Right cardiac atrium (tissue), 5 donors: ENCODE results near the gene PEX3. TPM values are rescaled to one million over a fixed set of nuclear protein-coding genes. Genes with fewer than 3 reads are reported as not detected.
"Not testable (repeated sequence)": the region's sequence is repeated elsewhere in the genome, so short reads cannot be mapped to it uniquely, and the experiment has no call there.

Experiments used
- ATAC-seq, 2 donors: fragments of 200-7000 bp; cut with Tn5 transposase; one replicate each; pipeline versions ENCODE4 v1.8.0 to v1.9.1; 2020; ENCODE audit warnings: moderate library complexity in 2 of 2, mild to moderate bottlenecking in 1 of 2
- DNase-seq, 3 donors: peaks; one replicate each; pipeline ENCODE4 v3.0.0-alpha.2; 2020
- H3K27ac ChIP-seq: one replicate; pipeline ENCODE4 v1.5.1; 2013; ENCODE audit warnings: mild to moderate bottlenecking, low read length, control low read depth, moderate library complexity
- H3K27me3 ChIP-seq: one replicate; pipeline ENCODE4 v1.6.1; 2013; ENCODE audit not compliant: control insufficient read depth, insufficient read depth
- H3K4me1 ChIP-seq: one replicate; pipeline ENCODE4 v1.6.1; 2013; ENCODE audit warnings: low read length; ENCODE audit not compliant: control insufficient read depth, insufficient read depth
- H3K4me3 ChIP-seq: one replicate; pipeline ENCODE4 v1.5.1; 2013; ENCODE audit warnings: low read length, control low read depth
- H3K9me3 ChIP-seq: one replicate; pipeline ENCODE4 v1.6.1; 2013; ENCODE audit warnings: low read length; ENCODE audit not compliant: control insufficient read depth
- WGBS: extraction: QIAGEN DNeasy Blood & Tissue Kit; methylation state at CpG from one replicate; pipeline ENCODE4 v1.1.7; 2013; 5-methylcytosine and 5-hydroxymethylcytosine counted together
- intact Hi-C, 4 donors: fragments of 100-400 bp; cut with DNase I; formaldehyde crosslinking; loops; one replicate each; pipeline versions ENCODE4 v1.11.0 to v1.14.0; 2022 to 2023
- polyA plus RNA-seq: library from polyadenylated mRNA; stranded (reverse); fragments of 200-250 nt; gene quantifications from one replicate; pipeline ENCODE4 v1.2.3, GENCODE V29; 2013
- total RNA-seq, 4 donors: library from RNA; stranded (reverse); fragmentation: NEBNext Ultra II Directional; extraction: Animal tissue kit (Norgen Biotek cat#: 25700); gene quantifications; one replicate each; pipeline ENCODE4 v1.2.1, GENCODE V29; 2021
- donor health status: healthy with polysubstance abuse.
- donor health status: DM: no; HTN: yes; CAD: no.
- donor health status: DM: no; HTN: no; CAD: no.
- donor health status: DM: no; HTN: yes; CAD: no; lungs with severe emphysema.
- donor health status: DM: yes; HTN: yes; CAD: no.

Gene PEX3
- total and polyA plus RNA-seq, 5 donors, result 11.9 to 22.0 (median 18.9) TPM

- Histone ChIP-seq H3K4me3 (no peak overlapping the region), H3K27me3 (no peaks in the 10 kb centered on the region), H3K9me3 (no peaks in the 10 kb centered on the region), H3K4me1 (no peaks in the 10 kb centered on the region), H3K27ac (no peak overlapping the region)
- DNase-seq (no peak), ATAC-seq (no peak)
- 89% methylated on average over 3 of the region's 3 CpGs for WGBS
- intact Hi-C loops, result no loop called here
Measured at GRCh38 chr6:143414769-143415168, 35.8 kb upstream of the PEX3 start.

GRCh38 chr6:143419526-143419925 is 31.1 kb upstream of the PEX3 start:
- Histone ChIP-seq H3K4me3 (no peak overlapping the region), H3K27ac (no peak overlapping the region), H3K4me1 (no peaks in the 10 kb centered on the region), H3K9me3 (no peaks in the 10 kb centered on the region), H3K27me3 (no peaks in the 10 kb centered on the region)
- WGBS, result 81% methylated on average over 6 of the region's 6 CpGs
- DNase-seq (no peak), ATAC-seq (no peak)
- intact Hi-C loops, result no loop called here

GRCh38 chr6:143426026-143426425 is 24.6 kb upstream of the PEX3 start:
- DNase-seq (no peak), ATAC-seq (no peak)
- H3K9me3 ChIP-seq, result no peaks in the 10 kb centered on the region
- intact Hi-C loops, result loop anchor here (2.0 to 10.0 kb wide), 5 partner anchors 401 to 951 kb away; no protein-coding TSS in a partner anchor
- WGBS, result 67% methylated on average over 2 of the region's 2 CpGs
- H3K4me3 ChIP-seq, result no peak overlapping the region
- no peaks in the 10 kb centered on the region for H3K4me1 ChIP-seq
- no peaks in the 10 kb centered on the region for H3K27me3 ChIP-seq
- no peak overlapping the region for H3K27ac ChIP-seq

DNA sequence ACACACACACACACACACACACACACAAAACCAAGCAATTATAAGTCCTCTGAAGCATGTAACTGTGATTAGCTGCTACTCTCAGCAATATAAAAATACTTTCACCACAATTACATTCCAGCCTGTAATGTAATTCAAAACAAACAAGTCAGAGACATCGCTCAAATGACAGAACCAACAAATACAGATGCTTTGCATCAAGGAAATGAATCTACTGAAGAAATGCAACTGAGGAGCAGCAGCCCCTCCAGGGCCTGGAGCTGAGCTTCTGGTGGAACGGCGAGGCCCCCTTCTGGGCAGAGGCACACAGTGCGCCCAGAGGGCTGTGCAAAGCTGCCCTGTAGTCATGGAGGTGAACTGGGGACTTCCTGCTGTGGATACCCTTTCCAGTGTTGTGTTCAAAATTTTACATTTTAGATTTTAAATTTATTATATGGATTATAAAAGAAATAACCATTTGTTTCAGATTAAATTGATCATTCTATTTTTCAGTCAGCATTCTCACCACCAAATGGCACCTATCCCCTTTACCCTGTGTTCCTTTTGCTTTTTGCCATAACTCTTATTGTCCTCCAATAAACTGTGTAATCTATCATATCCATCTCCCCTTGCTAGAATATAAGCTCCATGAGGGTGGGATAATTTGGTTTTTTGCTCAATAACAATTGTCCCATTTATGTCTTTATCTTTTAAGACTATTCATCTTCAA is 23.3 kb upstream of the PEX3 start:
- WGBS, result 16% methylated on average over 4 of the region's 4 CpGs

GRCh38 chr6:143429970-143430369 is 20.6 kb upstream of the PEX3 start:
- ATAC-seq, result no peak
- H3K27ac ChIP-seq, result no peak overlapping the region
- no peaks in the 10 kb centered on the region for H3K4me1 ChIP-seq
- intact Hi-C loops, result loop anchor here (5.0 to 10.0 kb wide), 4 partner anchors 405 to 955 kb away; no protein-coding TSS in a partner anchor
- no peaks in the 10 kb centered on the region for H3K9me3 ChIP-seq
- DNase-seq, result peak in 1 of 3 donors; percentile 18
- no peak overlapping the region for H3K4me3 ChIP-seq
- 94% methylated on average over 4 of the region's 4 CpGs for WGBS
- no peaks in the 10 kb centered on the region for H3K27me3 ChIP-seq

More for the DNA sequence above, 23.3 kb upstream of the PEX3 start:
- no peak overlapping the region for H3K4me3 ChIP-seq
- no peaks in the 10 kb centered on the region for H3K4me1 ChIP-seq
- no peaks in the 10 kb centered on the region for H3K27me3 ChIP-seq
- DNase-seq (peak; percentile 60 to 89 (median 88)), ATAC-seq (peak; percentile 96)
- no peaks in the 10 kb centered on the region for H3K9me3 ChIP-seq
- H3K27ac ChIP-seq, result no peak overlapping the region
- intact Hi-C loops, result loop anchor here (2.0 to 10.0 kb wide), 5 partner anchors 402 to 952 kb away; no protein-coding TSS in a partner anchor

DNA sequence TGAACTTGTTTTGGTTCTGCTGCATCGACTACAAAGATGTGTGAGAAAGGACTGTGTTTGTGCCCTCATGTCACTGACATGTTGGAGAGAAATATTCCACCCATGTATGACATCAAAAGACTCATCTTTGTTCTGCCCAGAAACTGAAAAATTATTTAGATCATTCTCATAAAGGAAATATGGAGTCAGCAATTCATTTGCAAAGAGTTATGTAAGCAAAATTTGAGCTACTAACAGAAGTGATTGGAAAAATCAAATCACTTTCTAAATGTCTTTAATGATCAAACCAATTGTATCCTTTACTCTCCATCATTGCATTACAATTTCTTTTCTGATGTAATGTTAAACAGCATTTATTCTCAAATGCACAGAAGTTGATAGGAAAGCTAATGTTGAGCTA is 19.4 kb upstream of the PEX3 start:
- H3K4me1 ChIP-seq, result no peaks in the 10 kb centered on the region
- 78% methylated on average over 1 of the region's 1 CpG for WGBS
- ATAC-seq (no peak), DNase-seq (no peak)
- no peaks in the 10 kb centered on the region for H3K27me3 ChIP-seq
- H3K9me3 ChIP-seq, result no peaks in the 10 kb centered on the region
- H3K4me3 ChIP-seq, result no peak overlapping the region
- no peak overlapping the region for H3K27ac ChIP-seq
- intact Hi-C loops, result no loop called here

DNA sequence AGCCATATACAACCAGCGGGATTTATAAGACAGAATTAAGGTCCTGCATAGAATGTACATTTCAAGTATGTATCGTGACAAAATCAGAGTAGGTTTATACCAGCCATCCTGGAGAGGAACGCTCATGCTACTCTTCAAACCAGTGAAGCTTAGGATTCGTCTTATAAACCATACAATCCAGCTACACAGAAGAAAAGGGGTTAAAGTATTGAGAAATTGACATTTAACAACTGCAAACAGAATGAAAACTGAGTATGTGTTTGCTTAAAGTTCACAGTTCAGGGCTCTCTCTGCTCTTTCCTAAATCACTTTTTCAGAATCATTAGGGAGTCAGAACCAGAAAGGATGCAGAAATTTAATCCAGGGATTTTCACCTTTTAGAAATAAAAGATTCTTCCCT is 18.0 kb upstream of the PEX3 start:
- WGBS, result 97% methylated on average over 4 of the region's 4 CpGs
- no peaks in the 10 kb centered on the region for H3K27me3 ChIP-seq
- no peak for DNase-seq
- H3K4me3 ChIP-seq, result no peak overlapping the region
- no peak overlapping the region for H3K27ac ChIP-seq
- no peaks in the 10 kb centered on the region for H3K9me3 ChIP-seq
- H3K4me1 ChIP-seq, result no peaks in the 10 kb centered on the region
- no peak for ATAC-seq
- intact Hi-C loops, result no loop called here

DNA sequence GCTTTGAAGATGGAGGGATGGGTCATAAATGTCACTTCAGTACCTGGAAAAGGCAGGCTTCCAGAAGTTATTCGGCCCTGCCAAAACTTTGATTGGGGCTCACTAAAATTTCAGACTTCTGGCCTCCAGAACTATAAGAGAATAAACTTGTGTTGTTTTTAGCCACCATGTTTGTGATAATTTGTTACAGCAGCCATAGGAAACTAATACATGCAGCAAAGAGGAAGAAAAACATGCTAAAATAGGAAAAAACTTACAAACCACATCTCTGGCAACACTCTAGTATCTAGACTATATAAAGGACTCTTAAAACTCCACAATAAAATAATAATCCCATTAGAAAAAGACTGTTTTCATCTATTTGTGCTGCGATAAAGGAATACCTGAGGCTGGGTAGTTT is 9.6 kb upstream of the PEX3 start:
- intact Hi-C loops, result no loop called here
- no peaks in the 10 kb centered on the region for H3K27me3 ChIP-seq
- H3K9me3 ChIP-seq, result no peaks in the 10 kb centered on the region
- no peak overlapping the region for H3K27ac ChIP-seq
- no peak overlapping the region for H3K4me3 ChIP-seq
- ATAC-seq, result no peak
- DNase-seq, result no peak
- no peaks in the 10 kb centered on the region for H3K4me1 ChIP-seq
- 99% methylated on average over 2 of the region's 2 CpGs for WGBS

DNA sequence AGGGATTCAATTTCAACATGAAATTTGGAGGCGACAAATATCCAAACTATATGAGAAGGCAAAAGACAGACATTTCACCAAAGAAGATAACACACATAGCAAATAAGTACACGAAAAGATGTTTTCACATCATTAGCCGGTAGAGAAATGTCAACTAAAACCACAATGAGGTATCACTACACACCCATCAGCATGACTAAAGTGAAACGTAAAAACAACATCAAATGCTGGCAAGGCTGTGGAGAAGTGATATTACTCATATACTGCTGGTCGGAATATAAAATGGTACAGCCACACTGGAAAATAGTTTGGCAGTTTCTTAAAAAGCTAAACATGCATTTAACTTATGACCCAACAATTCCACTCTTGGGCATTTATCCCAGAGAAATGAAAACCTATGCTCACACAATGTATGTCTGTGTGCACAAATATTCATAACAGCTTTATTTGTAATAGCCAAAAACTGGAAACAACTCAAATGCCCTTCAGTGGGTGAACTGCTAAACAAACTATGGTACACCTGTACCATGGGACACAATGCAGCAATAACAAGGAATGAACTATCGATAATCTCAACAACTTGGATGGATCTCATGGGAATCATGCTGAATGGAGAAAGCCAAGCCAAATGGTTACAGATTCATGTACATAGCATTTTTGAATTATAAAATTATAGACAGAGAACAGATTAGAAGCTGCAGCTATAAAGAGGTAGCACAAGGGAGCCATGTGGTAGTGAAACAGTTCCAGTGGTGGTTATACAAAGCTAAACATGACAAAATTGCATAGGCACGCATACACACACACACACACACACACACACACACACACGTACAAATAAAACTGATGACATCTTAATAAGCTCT is 8.7 kb upstream of the PEX3 start:
- H3K4me1 ChIP-seq, result no peaks in the 10 kb centered on the region
- DNase-seq (no peak), ATAC-seq (no peak)
- no peaks in the 10 kb centered on the region for H3K27me3 ChIP-seq
- H3K4me3 ChIP-seq, result no peak overlapping the region
- WGBS, result 93% methylated on average over 8 of the region's 8 CpGs
- H3K9me3 ChIP-seq, result no peaks in the 10 kb centered on the region
- intact Hi-C loops, result no loop called here
- H3K27ac ChIP-seq, result no peak overlapping the region

DNA sequence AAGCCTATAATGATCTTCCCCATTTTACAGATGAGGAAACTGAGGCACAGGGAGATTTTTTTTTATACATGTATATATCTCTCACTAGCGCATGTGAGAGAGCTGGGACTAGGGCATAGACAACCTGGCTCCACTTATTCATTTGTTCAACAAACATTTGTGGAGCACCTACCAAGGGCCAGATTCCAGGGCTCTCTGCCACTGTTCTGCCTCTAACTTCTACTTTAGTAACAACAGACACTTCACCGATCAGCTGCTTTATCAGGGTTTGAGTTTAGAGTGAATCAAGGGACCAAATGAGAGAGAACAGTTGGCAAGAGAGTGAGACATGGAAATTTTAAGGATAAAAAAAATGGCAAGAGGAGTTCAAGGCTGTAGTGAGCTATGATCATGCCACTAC is 7.5 kb upstream of the PEX3 start:
- DNase-seq (no peak), ATAC-seq (no peak)
- H3K27ac ChIP-seq, result no peak overlapping the region
- H3K9me3 ChIP-seq, result no peaks in the 10 kb centered on the region
- intact Hi-C loops, result no loop called here
- WGBS, result 81% methylated on average over 2 of the region's 2 CpGs
- no peaks in the 10 kb centered on the region for H3K27me3 ChIP-seq
- H3K4me3 ChIP-seq, result no peak overlapping the region
- H3K4me1 ChIP-seq, result no peaks in the 10 kb centered on the region

DNA sequence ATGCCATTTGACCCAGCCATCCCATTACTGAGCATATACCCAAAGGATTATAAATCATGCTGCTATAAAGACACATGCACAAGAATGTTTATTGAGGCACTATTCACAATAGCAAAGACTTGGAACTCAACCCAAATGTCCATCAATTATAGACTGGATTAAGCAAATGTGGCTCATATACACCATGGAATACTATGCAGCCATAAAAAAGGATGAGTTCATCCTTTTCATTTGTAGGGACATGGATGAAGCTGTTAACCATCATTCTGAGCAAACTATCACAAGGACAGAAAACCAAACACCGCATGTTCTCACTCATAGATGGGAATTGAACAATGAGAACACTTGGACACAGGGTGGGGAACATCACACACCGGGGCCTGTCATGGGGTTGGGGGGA is 2.7 kb upstream of the PEX3 start:
- H3K27me3 ChIP-seq, H3K4me1 ChIP-seq, H3K9me3 ChIP-seq, H3K4me3 ChIP-seq, ATAC-seq, DNase-seq, H3K27ac ChIP-seq, intact Hi-C loops: not testable (repeated sequence)
- 99% methylated on average over 2 of the region's 2 CpGs for WGBS
